Retina (tissue), 1 donor: ENCODE measurements around the gene SCN1A.
"Not testable (repeated sequence)": the region's sequence is repeated elsewhere in the genome, so short reads cannot be mapped to it uniquely, and the experiment has no call there.

Experiments
- DNase-seq: peaks from one replicate; pipeline ENCODE4 v3.0.0-alpha.2; 2016

The SCN1A gene

DNA sequence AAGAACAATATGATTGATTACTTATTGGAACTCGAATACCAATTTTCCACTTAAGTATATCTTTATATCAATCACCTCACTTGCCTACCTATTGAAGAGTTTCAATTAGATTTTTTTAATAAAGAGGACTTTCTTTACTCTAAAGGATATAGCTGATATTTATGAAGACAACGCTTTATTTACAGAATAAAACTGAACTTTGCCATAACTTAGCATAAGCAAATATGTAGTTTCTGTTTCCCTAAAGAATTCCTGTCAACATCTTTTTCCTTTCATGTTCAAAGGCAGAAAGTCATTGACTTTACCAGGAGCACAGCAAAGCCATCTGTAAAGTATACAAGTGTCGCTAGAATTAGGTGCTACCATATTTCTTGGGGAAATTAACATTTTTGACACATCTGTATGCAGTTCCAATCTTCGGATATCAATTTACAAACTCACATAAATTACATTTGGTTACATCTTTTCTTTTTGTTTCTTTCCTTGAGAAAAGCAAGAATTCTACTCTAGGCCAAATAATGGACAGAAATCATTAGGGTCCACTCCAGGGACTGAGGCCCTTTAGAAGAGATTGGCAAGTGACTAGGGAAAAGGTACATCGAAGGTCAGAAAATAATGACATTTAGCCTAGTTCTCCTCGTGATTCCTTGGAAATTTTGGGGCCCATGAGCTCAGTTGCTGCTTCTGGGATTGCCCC, 7.5 kb upstream of the SCN1A start:
- DNase-seq = no peak

DNA sequence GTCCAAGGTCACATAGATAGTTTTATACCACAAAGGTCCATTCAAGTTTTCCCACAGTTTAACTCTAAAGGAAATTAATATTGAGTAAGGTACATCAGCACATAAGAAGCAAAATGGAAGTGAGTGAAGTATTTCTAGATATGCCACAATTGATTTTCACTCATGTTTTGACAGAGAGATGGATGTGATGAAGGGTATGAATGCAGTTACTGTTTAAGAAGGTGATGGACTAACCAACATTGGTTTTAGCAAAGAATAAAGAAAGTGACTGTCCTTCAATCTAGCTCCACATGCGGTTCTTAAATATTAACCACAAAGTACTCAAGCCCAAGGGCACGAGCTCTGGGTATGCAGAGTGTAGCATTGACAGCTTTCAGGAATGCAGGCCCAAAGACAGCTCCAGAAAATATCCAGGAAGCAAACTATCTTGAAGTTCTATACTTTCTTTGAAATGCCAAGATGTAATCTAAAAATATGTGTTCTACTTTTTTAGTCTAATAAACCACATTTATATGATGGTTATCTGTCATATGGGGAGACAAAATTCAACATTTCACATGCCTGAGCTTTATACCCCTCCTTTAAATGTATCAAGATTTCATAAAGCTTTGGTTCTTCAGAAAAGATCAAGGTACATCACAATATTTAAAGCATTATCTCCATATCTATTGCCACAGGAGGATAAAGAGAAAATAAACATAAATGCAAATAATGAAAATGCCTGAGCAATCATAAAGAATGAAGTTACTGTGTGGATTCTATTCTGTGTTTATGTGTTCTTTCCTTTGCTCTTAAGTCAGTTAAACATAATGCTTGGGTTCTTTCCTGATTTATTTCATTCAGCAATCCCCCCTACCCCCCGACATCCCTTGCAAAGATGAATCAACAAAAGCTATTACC, 6.7 kb upstream of the SCN1A start:
- no peak for DNase-seq

DNA sequence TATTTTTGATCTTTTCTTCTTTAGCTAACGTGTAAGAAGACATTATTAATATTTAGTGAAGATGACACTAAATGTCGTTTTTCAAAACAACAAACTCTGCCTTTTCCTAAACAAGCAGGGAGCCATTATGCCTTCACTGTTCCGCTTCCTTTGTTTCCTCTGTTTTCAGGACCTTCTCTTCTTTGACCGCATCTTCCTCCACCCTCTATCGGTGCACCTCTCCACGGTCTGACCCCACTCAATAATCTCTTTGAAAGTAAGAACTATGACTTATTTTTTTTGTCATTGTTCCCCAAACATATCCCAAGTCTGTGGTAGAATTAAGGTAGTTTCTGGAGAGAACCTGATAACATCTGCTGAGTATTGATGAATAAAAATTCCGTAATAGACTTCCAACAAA, 5.8 kb upstream of the SCN1A start:
- DNase-seq = no peak

DNA sequence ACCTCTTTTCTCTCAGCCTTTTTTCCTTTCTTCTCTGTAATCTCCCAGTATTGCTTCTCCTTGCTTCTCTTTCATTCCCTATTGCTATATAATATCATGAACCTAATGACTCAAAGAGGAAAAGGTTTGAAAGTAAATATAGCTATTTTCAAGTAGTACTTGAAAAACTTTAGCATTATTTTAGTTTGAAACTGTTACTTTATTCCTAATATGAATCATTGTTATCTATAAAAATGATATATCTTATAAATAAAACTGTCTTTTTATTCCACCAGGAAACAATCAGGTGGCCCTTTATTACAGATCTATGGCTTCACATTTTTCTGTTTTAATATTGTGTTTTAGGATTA, 311 bp upstream of the SCN1A start:
- DNase-seq = no peak

DNA sequence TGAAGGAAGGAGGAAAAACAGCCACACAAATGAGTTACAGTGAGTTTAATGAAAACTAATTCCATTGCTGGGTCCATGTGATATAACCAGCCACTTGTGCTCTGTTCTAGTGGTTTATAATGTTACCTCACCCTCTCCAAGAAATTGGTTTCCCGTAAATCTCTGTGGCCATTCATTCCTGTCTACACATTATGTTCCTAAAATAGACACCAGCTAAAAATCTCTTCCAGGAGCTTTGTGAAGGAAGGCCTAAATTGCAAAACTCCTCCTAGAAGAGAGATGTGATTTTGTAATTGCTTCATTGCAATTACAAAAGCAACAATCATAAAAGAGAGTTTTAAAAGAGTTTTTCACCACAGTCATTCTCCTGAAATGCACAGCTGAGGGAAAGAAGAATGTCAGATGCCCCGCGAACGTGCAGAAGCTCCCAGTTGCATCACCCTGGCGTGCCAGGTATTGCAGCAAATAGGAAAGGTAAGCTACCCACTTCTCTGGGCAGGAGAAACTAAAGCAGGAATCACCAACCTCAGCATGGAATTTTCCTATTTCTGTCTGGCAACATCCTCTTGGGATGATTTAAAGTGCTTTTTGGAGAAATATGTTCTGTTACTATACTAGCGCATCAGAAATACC, 1.7 kb downstream of the SCN1A start:
- no peak for DNase-seq

DNA sequence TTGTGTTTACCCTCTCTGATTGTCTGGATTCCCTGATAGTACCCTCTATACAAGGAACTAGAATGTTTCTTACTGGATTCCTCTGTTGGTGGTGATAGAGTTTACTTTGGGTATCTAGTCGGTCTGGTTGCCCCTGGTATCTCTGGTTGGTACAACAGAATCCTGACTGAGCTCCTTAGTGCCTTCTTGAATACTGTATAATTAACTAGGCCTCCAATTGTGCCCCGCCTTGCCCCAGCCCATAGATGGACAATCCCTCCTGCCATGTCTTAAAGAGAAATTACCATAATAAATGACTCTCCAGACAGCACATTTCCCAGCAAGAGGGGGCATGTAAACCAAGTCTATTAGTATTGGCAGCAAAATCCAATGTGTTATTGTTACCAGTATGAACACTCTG, 2.3 kb downstream of the SCN1A start:
- no peak for DNase-seq

DNA sequence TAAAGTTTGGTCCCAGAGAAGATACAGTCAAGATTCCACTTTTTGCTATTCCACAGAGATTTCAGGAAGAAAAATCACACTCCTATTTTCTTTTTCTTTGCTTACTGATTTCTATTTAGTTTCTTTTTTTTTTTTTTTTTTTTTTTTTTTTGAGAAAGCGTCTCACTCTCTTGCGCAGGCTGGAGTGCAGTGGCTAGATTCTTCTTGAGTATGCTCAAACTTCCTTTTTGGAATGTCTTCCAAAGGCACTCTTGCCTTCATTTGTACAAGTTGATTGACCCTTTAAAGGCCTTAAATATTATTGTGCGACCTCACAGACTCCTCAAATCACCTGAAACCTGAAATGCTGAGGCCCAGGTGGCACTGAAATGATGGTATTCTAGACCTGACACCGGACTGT, 9.6 kb downstream of the SCN1A start:
- no peak for DNase-seq

DNA sequence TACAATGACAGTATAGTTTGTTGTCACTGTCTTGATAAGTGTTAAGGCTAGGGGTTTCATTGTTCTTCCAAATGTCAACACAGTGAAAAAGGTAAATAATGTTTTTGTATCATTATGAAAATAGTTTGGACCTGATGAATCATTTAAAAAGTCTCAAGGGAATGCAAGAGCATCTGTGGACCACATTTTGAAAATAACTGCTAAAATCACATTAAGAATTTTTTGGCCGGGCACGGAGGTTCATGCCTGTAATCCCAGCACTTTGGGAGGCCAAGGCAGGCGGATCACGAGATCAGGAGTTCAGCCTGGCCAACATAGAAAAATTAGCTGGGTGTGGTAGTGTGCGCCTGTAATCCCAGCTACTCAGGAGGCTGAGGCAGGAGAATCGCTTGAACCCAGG, 10.3 kb downstream of the SCN1A start:
- no peak for DNase-seq

DNA sequence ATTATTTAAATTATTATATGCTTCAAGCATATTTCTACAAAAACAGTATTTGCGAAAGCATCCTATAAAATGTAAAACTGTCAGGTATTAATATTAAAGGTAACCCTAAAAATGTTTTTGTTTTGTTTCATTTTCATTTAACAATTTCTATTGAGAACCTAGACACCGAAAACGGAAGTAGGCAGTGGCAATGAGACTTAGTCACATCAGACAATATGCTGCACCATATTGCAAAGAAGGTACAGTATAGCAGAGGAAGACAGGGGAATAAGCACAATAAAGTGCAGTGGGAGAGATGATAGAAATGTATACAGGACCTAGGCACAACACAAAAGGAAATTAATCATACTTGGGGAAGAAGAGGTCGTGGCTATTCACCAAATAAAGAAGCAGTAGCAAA, 12.2 kb downstream of the SCN1A start:
- no peak for DNase-seq

DNA sequence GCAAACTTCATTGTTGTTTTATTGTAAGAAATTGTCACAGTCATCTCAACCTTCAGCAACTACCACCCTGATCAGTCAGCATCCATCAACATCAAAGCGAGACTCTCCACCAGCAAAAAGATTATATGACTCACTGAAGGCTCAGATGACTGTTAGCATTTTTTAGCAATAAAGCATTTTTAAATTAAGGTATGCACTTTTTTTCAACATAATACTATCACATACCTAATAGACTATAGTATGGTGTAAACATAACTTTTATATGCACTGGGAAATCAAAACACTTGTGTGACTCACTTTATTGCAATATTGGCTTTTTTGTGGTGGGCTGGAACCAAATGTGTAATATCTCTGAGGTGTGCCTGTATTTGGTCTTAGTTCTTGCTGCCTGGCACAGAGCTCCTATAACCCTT, 15.6 kb downstream of the SCN1A start:
- DNase-seq = no peak

DNA sequence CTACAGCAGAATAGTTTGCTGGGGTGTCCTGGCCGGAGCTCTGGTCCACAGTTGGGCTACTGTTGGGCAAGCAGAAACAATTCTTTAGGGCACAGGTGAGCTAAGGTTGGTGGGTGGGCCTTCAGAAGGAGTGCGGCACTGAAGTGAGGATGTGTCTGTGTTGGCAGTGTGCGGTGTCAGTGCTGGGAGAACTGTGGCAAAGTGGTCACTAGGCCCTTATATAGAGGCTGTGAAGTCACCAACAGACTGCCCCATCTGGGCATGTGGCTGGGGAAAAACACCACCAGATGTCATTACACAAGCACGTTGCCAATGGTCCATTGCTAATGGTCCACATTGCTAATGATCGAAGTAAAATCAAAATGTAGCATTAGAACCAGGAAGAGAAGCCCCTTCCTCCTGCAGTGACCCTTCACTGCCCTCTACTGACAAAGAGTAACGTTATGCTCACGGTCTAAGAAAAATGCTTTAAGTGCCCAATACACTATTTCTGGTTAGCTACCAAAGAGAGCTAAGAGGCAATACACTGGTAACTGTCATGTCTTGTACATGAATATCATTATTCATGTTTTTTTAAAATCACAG, 21.3 kb downstream of the SCN1A start:
- DNase-seq = peak; percentile 44

DNA sequence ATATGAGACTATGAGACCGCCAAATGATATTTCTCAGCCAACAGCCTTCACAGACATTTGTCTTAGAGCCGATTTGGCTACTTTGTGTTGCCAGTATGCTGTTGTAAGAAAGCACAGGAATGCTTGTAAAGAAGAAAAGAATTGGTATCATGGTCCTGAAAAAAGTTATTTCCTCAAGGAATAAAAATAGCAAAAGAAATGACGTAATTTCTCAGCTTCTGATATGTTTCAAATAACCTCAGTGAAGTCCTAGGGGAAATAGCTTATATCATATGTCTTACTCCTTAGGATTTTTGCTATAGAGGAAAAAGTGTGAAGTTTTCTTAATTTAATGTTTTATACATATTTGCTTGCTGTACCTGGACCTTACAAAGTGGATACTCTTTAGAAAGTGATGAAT, 23.0 kb downstream of the SCN1A start:
- DNase-seq = no peak

DNA sequence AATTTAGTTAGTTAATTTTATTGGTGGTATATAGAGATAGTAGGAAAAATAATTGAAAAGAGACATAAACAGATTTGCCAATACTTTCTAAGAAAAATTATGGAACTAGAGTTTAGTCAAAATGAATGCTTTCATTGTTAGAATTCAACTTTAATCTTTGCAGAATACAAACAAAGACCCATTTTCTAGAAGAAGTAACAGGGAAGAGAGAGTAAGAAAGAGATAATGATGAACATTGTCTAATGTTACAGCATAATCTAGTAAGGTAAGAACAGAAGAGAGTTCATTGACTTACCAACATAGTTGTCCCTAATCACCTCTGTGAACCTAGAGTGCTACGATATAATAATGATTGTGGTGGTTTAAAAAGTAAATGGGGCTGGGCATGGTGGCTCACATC, 23.7 kb downstream of the SCN1A start:
- no peak for DNase-seq

DNA sequence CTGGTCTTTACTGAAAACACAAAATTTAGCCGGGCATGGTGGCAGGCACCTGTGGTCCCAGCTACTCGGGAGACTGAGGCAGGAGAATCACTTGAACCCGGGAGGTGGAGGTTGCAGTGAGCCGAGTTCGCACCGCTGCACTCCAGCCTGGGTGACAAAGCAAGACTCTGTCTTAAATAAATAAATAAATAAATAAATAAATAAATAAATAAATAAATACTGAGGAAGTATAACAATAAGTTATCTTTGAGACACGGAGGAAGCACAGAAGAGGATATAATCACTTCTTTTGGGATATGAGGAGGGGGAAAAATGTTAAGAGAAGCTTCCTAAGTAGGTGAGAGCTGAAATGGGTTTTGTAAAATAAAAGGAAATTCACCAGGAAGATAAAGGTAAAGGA, 24.5 kb downstream of the SCN1A start:
- not testable (repeated sequence) for DNase-seq

DNA sequence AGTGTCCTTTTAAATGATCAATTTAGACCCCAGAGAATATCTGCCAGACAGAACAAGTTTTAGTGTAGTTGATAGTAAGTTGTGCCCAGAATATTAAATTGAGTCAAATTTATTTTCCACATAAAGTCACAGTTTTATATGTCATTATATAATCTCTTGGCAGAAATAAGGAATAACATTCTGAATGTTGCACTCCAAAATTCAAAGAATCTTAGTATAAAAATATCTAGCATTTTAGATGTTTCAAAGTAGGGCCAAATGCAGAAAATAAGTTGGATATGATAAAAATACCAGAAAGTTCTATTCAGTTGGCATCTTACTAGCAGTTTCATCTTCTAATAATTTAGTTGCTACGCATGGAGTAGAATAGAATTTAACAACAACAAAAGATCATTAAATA, 33.5 kb downstream of the SCN1A start:
- no peak for DNase-seq

DNA sequence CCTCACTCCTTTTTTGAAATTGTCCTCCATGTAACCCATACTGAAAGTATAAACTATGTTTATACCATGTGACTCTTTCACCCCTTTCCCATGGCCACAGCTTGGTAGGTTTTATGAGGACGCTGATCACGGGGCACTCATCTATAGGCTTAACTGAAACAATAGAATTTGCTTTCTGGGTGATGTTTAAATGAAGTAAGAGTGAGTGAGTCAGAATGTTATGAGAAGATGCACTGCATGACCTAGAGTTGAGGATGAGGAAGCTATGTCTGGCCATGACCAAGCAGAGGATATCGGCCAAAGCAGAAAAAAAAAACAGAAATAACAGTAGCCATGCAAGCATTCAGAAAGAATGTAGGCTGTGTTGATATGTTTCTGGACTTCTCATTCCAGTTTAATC, 34.9 kb downstream of the SCN1A start:
- no peak for DNase-seq

DNA sequence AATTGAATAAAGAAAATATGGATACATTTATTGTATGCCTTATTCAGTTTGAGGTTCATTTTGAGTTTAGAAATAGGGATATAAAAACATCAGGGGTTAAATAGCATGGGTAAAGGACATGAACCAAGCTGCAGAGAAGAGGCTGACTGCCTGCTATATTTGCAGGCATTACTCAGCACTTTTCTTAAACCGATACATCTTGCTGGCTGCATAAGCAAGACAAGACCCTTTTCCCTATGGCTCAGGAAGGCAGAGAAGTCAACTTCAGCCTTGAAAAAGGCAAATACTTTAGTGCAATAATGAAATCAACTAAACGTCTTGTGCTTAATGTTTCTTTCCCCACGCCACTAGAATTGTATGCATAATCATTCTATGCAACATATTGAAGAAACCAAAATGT, 36.4 kb downstream of the SCN1A start:
- no peak for DNase-seq

DNA sequence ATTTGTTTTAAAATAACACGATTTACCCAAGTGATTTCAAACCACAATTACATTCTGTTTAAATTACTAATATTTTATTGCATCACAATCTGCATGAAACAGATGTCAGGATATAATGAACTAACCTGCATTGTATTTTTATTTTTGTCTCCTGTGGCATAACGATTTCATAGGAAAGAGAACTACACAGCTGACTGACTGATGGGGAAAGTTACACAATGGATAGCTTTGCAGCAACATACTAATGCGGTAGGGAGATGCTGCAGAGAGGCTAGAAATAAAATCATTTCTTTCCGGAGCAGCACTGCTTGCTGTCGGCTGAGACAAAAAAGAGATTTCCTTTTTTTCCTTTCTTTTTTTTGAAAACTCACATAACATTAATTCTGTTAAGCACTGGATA, 36.9 kb downstream of the SCN1A start:
- DNase-seq = no peak

DNA sequence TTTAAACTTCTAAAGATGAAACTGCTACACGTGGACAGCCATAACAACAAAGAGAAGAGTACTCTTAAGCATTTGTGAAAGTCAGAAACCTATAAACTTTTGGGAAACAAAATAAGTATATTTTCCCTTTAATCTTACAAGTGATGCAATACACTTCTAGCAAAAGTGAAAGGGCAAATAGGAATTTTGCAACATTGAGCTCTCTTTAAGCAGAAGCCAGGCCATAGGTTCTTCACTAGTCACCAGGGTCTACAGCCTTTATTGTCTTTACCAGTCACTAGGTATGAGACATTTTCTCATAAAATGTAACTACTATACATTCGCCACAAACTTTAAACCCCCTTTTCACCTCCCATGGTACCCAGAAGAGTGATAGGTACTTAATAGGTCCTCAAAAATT, 37.5 kb downstream of the SCN1A start:
- DNase-seq = no peak

DNA sequence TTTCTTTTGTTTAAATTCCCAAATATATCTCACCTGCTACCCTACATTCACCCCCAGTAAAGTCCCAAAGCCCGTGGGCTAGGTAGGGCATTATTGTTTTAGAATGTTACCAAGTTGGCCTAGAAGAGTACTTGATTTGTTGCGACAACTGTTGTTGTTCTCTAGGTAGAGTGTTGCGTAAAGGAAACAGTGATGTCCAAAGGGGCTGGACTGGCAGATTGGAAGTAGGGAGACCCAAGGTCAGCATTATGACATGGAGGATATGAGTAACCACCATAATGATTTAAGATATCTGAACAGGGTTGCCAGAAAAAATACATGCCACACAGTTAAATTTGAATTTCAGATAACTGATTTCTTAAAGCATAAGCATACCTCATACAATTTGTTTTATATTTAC, 39.2 kb downstream of the SCN1A start:
- DNase-seq = no peak

DNA sequence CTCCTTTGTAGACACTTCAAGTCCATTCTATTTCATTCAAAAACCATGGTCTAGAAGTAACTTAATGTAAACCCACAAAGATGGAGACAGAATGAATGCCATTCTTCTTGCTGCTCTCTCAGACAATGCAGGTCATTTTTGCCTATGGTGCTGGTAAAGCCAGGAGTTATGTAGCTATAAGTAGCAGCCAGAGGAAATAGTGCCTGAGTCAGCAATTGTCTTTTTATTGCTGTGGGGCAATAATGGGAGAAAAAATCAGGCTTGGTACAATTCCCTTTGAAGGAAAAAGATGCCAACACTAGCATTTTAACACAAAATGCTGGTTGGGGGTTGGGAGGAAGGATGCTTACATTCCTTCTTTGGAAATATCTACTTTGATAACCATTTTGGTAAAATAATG, 43.5 kb downstream of the SCN1A start:
- no peak for DNase-seq

DNA sequence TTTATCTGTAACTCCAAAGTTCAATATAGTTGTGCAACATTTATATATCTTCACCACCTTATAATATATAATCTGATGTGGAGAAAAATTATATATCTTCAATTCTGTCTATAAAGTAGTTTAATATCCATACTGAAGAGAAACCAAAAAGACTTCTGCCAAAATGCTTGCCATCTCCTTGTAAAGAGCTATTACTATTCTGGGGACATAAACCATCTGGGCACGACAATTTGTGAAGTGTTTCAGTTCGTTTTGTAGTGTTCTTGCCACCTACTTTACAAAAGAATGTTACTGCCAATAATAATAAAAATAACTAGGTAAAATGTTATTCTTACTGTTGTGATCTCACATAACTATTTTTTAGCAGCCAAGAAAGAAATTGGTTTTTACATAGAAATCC, 45.1 kb downstream of the SCN1A start:
- DNase-seq = no peak

DNA sequence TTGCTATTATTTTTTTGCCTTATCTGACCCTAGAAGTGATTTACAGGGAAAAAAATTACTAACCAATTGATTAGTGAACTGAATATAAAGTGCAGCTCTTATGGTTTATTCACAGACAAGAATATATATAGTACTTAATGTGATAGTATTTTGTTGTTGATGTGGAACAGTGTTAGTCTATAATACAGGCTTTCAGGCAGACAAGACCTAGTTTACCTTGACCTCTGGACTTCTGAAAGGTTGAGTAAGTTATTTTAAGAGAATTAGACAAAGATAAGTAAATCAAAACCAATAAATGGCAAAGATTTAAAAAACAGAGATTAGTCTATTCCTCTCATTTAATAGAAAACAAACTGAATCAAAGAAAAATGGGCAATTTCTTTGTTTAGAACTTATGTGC, 46.0 kb downstream of the SCN1A start:
- DNase-seq = no peak

DNA sequence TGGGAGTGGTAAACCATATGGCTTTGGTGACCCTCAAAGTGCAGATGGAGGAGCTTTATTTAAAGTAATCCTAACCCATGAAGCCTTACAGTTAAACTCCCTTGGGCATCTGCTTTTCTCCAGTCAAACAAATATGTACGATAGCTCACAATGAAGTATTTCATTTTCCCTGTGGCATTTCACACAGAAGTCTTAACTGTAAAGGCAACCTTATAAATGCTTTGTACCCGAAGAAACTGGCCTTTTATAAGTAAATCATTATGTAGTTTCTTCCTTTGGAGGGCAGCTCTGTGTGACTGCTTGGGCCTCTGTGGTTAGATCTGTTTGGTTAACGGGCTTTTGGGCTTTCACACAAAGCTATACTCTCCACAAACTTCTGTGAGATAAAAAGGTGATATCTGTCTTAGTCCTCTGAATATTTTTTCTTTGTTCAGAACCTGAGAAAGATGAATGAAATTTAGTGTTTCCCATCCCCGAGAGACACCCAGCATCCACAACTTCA, 46.6 kb downstream of the SCN1A start:
- DNase-seq = no peak
